Esophagus squamous epithelium (tissue), 5 donors: ENCODE measurements around the gene ADAMTS7. TPM values are rescaled to one million over a fixed set of nuclear protein-coding genes. Genes with fewer than 3 reads are reported as not detected.
"Not testable (repeated sequence)": the region's sequence is repeated elsewhere in the genome, so short reads cannot be mapped to it uniquely, and the experiment has no call there.

Experiments used
- DNase-seq: peaks from one replicate; lab custom pipeline; 2025; lab: John Stamatoyannopoulos, UW
- H3K27ac ChIP-seq, 4 donors: fragments of 200-600 bp; sonication (generic); one replicate each; pipeline ENCODE4 v1.5.1; 2016 to 2019; ENCODE audit warnings: mild to moderate bottlenecking in 1 of 4
- H3K27me3 ChIP-seq, 4 donors: fragments of 200-600 bp; sonication (generic); 1 replicate in 3 of 4; 2 replicates in 1 of 4; pipeline versions ENCODE4 v1.5.1 to v1.6.0; 2017 to 2021; ENCODE audit warnings: antibody characterized with exemption in 1 of 4
- H3K36me3 ChIP-seq, 3 donors: fragments of 200-600 bp; sonication (generic); one replicate each; pipeline ENCODE4 v1.5.1; 2016 to 2019
- H3K4me1 ChIP-seq, 3 donors: fragments of 200-600 bp; sonication (generic); one replicate each; pipeline ENCODE4 v1.5.1; 2017 to 2019
- H3K4me3 ChIP-seq, 4 donors: fragments of 200-600 bp; sonication (generic); 1 replicate in 3 of 4; 2 replicates in 1 of 4; pipeline ENCODE4 v1.5.1; 2016 to 2019; ENCODE audit warnings: mild to moderate bottlenecking in 2 of 4, moderate library complexity in 1 of 4
- H3K9me3 ChIP-seq, 3 donors: fragments of 200-600 bp; sonication (generic); one replicate each; pipeline ENCODE4 v1.5.1; 2016 to 2019
- CTCF ChIP-seq, 6 experiments: fragments of 450-650 bp in 4 of 6; fragments of 200-600 bp in 2 of 6; sonication (generic) in 2 of 6; IDR thresholded peaks; one replicate each; pipeline ENCODE4 v1.5.1; 2016 to 2019; ENCODE audit warnings: antibody characterized with exemption in 6 of 6, mild to moderate bottlenecking in 4 of 6, moderate library complexity in 4 of 6
- POLR2A ChIP-seq, 4 donors: fragments of 450-650 bp; IDR thresholded peaks; one replicate each; pipeline ENCODE4 v1.6.1; 2017; ENCODE audit warnings: antibody characterized with exemption in 4 of 4, mild to moderate bottlenecking in 4 of 4, moderate library complexity in 3 of 4
- whole genome bisulfite sequencing, 2 donors: methylation state at CpG; one replicate each; pipeline ENCODE4 v1.1.5; 2018; 5-methylcytosine and 5-hydroxymethylcytosine counted together
- intact Hi-C: fragments of 100-400 bp; cut with DNase I; formaldehyde crosslinking; loops from one replicate; pipeline ENCODE4 v1.15.0; 2022
- total RNA-seq, 4 donors: library from RNA; depleted of rRNA; stranded (reverse); fragments of >200 nt; gene quantifications; one replicate each; pipeline ENCODE4 v1.1.0, GENCODE V29; 2016
- donor health status: DM: yes; HTN: yes; CAD: no.

ADAMTS7 gene
- total RNA-seq, 4 donors from 2014 or later = 0.42 to 0.76 (median 0.56) TPM

- Histone ChIP-seq H3K9me3 (no peaks in the 10 kb centered on the region), H3K27me3 (no peaks in the 10 kb centered on the region), H3K36me3 (no peaks in the 10 kb centered on the region), H3K27ac (no peak overlapping the region), H3K4me1 (peaks cover 0 to 8% (median 0%) of the 10 kb centered on the region in 3 donors), H3K4me3 (no peak overlapping the region)
- no peak for DNase-seq
- no peak for TF ChIP-seq CTCF (IDR thresholded peaks at IDR 0.05)
- no peak for TF ChIP-seq POLR2A (IDR thresholded peaks at IDR 0.05)
- intact Hi-C loops = no loop called here
- WGBS, 2 donors = no CpG with 5 or more reads among the region's 48 CpGs
These were observed 11.1 kb downstream of the ADAMTS7 start for GRCh38 chr15:78800189-78800588.

GRCh38 chr15:78799102-78799501, 12.2 kb downstream of the ADAMTS7 start:
- H3K4me1 ChIP-seq, intact Hi-C loops, DNase-seq, H3K27ac ChIP-seq, H3K27me3 ChIP-seq, H3K36me3 ChIP-seq, H3K9me3 ChIP-seq, H3K4me3 ChIP-seq: not testable (repeated sequence)
- WGBS, 2 donors = no CpG with 5 or more reads among the region's 7 CpGs

- intact Hi-C loops, H3K27me3 ChIP-seq, H3K4me1 ChIP-seq, H3K4me3 ChIP-seq, DNase-seq, H3K9me3 ChIP-seq, H3K27ac ChIP-seq, H3K36me3 ChIP-seq: not testable (repeated sequence)
- 67 to 86% methylated on average over 1 of the region's 5 CpGs for WGBS, 2 donors
These were observed 12.9 kb downstream of the ADAMTS7 start for GRCh38 chr15:78798355-78798754.

- H3K9me3 ChIP-seq = no peaks in the 10 kb centered on the region
- TF ChIP-seq POLR2A (IDR thresholded peaks at IDR 0.05) = no peak
- TF ChIP-seq CTCF (IDR thresholded peaks at IDR 0.05) = no peak
- H3K27ac ChIP-seq = no peak overlapping the region
- peaks cover 0 to 8% (median 0%) of the 10 kb centered on the region in 3 donors for H3K4me1 ChIP-seq
- WGBS, 2 donors = 85 to 94% methylated on average over 4 to 6 of the region's 13 CpGs
- H3K36me3 ChIP-seq = no peaks in the 10 kb centered on the region
- no peaks in the 10 kb centered on the region for H3K27me3 ChIP-seq
- H3K4me3 ChIP-seq = no peak overlapping the region
- no peak for DNase-seq
- intact Hi-C loops = no loop called here
These were observed 13.3 kb downstream of the ADAMTS7 start for GRCh38 chr15:78797951-78798350.

- no peak overlapping the region for H3K4me3 ChIP-seq
- H3K9me3 ChIP-seq = no peaks in the 10 kb centered on the region
- H3K36me3 ChIP-seq = no peaks in the 10 kb centered on the region
- no peak for DNase-seq
- intact Hi-C loops = no loop called here
- no peak overlapping the region for H3K27ac ChIP-seq
- TF ChIP-seq POLR2A (IDR thresholded peaks at IDR 0.05) = no peak
- TF ChIP-seq CTCF (IDR thresholded peaks at IDR 0.05) = no peak
- H3K27me3 ChIP-seq = no peaks in the 10 kb centered on the region
- WGBS, 2 donors = 94 to 96% methylated on average over 4 to 9 of the region's 15 CpGs
- peaks cover 0 to 8% (median 0%) of the 10 kb centered on the region in 3 donors for H3K4me1 ChIP-seq
These were observed 14.8 kb downstream of the ADAMTS7 start for GRCh38 chr15:78796510-78796909.

GRCh38 chr15:78795043-78795442, 16.2 kb downstream of the ADAMTS7 start:
- TF ChIP-seq POLR2A (IDR thresholded peaks at IDR 0.05) (no peak), CTCF (IDR thresholded peaks at IDR 0.05) (no peak)
- Histone ChIP-seq H3K4me3 (no peak overlapping the region), H3K36me3 (no peaks in the 10 kb centered on the region), H3K27ac (no peak overlapping the region), H3K9me3 (no peaks in the 10 kb centered on the region), H3K4me1 (peaks cover 0 to 8% (median 0%) of the 10 kb centered on the region in 3 donors), H3K27me3 (no peaks in the 10 kb centered on the region)
- no peak for DNase-seq
- intact Hi-C loops = no loop called here

- H3K27ac ChIP-seq, H3K27me3 ChIP-seq, H3K36me3 ChIP-seq, DNase-seq, H3K4me1 ChIP-seq, intact Hi-C loops, H3K4me3 ChIP-seq, H3K9me3 ChIP-seq: not testable (repeated sequence)
- 85 to 92% methylated on average over 4 of the region's 4 CpGs for WGBS, 2 donors
These were observed 16.8 kb downstream of the ADAMTS7 start for GRCh38 chr15:78794446-78794845.
